SK-N-SH treated with all-trans-retinoic acid at 6 μM for 48 hours (cell line): ENCODE results near the gene ADO.
A peak's percentile ranks its signal among the peaks of the same experiment; 100 is the strongest.

Experiments
- ATAC-seq: fragments of 200-7000 bp; cut with Tn5 transposase; 3 replicates; pipeline ENCODE4 v1.9.1; 2020; ENCODE audit warnings: mild to moderate bottlenecking, moderate library complexity
- BACH2 ChIP-seq: fragments of 250-450 bp; sonication (Bioruptor Pico); IDR thresholded peaks from 2 replicates; pipeline ENCODE4 v1.9.0; 2021; ENCODE audit warnings: mild to moderate bottlenecking, borderline replicate concordance
- ESRRG ChIP-seq: fragments of 250-450 bp; sonication (Bioruptor Pico); IDR thresholded peaks from 2 replicates; pipeline ENCODE4 v1.6.1; 2021; ENCODE audit warnings: mild to moderate bottlenecking
- OSR1 ChIP-seq: fragments of 250-450 bp; sonication (Bioruptor Pico); IDR thresholded peaks from 2 replicates; pipeline ENCODE4 v1.8.0; 2022; ENCODE audit warnings: moderate library complexity, mild to moderate bottlenecking, inconsistent platforms
- RARB ChIP-seq: fragments of 250-450 bp; sonication (Bioruptor Pico); IDR thresholded peaks from 2 replicates; pipeline ENCODE4 v1.8.0; 2021; ENCODE audit warnings: mild to moderate bottlenecking, moderate library complexity
- SNAI2 ChIP-seq: fragments of 250-450 bp; sonication (Bioruptor Pico); IDR thresholded peaks from 2 replicates; pipeline ENCODE4 v1.5.0; 2020; ENCODE audit warnings: mild to moderate bottlenecking, moderate library complexity
- TCF4 ChIP-seq: fragments of 250-450 bp; sonication (Bioruptor Pico); IDR thresholded peaks from 2 replicates; pipeline ENCODE4 v1.8.0; 2021; ENCODE audit warnings: mild to moderate bottlenecking, moderate library complexity, borderline replicate concordance
- TOX ChIP-seq: fragments of 250-450 bp; sonication (Bioruptor Pico); IDR thresholded peaks from 2 replicates; pipeline ENCODE4 v1.8.0; 2021; ENCODE audit warnings: mild to moderate bottlenecking, moderate library complexity, borderline replicate concordance
- ZC3H10 ChIP-seq: fragments of 250-450 bp; sonication (Bioruptor Pico); IDR thresholded peaks from 2 replicates; pipeline ENCODE4 v1.5.1; 2021; ENCODE audit warnings: mild to moderate bottlenecking, moderate library complexity
- ZNF565 ChIP-seq: fragments of 450-650 bp; formaldehyde crosslinking; conservative IDR thresholded peaks from 2 replicates; pipeline ENCODE4 v1.5.0; 2020; ENCODE audit warnings: low read depth, mild to moderate bottlenecking, moderate library complexity
- ZNF70 ChIP-seq: fragments of 450-650 bp; formaldehyde crosslinking; IDR thresholded peaks from 2 replicates; pipeline ENCODE4 v1.5.0; 2020; ENCODE audit warnings: mild to moderate bottlenecking, moderate library complexity
- ZNF8 ChIP-seq: fragments of 450-650 bp; formaldehyde crosslinking; IDR thresholded peaks from 2 replicates; pipeline ENCODE4 v1.5.0; 2020; ENCODE audit warnings: mild to moderate bottlenecking, moderate library complexity
- TF ChIP-seq, protein P1 (sequence below): fragments of 250-450 bp; sonication (Bioruptor Pico); IDR thresholded peaks from 2 replicates; pipeline ENCODE4 v1.8.0; 2021; ENCODE audit warnings: low read depth, mild to moderate bottlenecking, moderate library complexity, borderline replicate concordance
- TF ChIP-seq, protein P2 (sequence below): fragments of 250-450 bp; sonication (Bioruptor Pico); IDR thresholded peaks from 2 replicates; pipeline ENCODE4 v1.5.1; 2021; ENCODE audit warnings: mild to moderate bottlenecking, moderate library complexity
- TF ChIP-seq, protein P3 (sequence below): fragments of 250-450 bp; sonication (Bioruptor Pico); IDR thresholded peaks from 2 replicates; pipeline ENCODE4 v1.5.1; 2020; ENCODE audit warnings: low read depth, mild to moderate bottlenecking, moderate library complexity
- TF ChIP-seq, protein P4 (sequence below): fragments of 250-450 bp; sonication (Bioruptor Pico); IDR thresholded peaks from 2 replicates; pipeline ENCODE4 v1.8.0; 2020; ENCODE audit warnings: mild to moderate bottlenecking, moderate library complexity, borderline replicate concordance
- TF ChIP-seq, protein P5 (sequence below): fragments of 250-450 bp; sonication (Bioruptor Pico); IDR thresholded peaks from 2 replicates; pipeline ENCODE4 v1.5.0; 2020; ENCODE audit warnings: mild to moderate bottlenecking, moderate library complexity

Gene ADO

DNA sequence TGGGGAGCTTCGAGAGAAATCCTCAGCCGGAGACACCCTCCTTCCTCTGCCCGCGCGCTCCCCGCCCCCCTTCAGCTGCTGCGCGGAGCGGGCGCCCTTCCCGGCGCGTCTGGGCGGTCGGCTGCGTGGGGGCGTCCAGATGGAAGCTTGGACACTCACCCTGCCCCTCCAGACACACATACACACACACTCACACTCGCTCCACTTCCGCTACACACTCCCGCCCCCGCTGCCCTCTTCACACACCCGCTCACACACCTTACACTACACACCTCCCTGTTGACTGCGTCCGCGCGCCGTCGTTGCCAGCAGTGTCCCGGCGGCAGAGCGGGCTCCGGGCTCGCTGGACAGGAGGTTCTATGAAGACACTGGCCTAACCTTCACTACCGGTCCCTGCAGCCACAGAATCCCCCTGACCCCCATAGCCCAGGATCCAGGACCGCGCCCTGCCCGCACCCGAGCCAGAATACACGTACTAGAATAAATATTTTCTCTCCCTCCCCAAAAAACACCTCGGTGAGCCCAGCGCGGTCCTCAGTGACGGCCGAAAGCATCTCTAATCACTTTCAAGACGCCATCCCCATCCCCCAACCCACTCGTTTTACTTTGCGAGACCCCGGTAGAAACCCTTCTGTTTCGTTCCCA, 12.7 kb downstream of the ADO start (continued):
- TF ChIP-seq, protein P1, sequence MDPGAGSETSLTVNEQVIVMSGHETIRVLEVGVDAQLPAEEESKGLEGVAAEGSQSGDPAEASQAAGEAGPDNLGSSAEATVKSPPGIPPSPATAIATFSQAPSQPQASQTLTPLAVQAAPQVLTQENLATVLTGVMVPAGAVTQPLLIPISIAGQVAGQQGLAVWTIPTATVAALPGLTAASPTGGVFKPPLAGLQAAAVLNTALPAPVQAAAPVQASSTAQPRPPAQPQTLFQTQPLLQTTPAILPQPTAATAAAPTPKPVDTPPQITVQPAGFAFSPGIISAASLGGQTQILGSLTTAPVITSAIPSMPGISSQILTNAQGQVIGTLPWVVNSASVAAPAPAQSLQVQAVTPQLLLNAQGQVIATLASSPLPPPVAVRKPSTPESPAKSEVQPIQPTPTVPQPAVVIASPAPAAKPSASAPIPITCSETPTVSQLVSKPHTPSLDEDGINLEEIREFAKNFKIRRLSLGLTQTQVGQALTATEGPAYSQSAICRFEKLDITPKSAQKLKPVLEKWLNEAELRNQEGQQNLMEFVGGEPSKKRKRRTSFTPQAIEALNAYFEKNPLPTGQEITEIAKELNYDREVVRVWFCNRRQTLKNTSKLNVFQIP (CRISPR knock-in tag) = no peak
- TF ChIP-seq BACH2 (CRISPR knock-in tag) (no peak), OSR1 (no peak), ZNF8 (no peak), TOX (CRISPR knock-in tag) (no peak), RARB (CRISPR knock-in tag) (no peak)
- TF ChIP-seq, protein P2, sequence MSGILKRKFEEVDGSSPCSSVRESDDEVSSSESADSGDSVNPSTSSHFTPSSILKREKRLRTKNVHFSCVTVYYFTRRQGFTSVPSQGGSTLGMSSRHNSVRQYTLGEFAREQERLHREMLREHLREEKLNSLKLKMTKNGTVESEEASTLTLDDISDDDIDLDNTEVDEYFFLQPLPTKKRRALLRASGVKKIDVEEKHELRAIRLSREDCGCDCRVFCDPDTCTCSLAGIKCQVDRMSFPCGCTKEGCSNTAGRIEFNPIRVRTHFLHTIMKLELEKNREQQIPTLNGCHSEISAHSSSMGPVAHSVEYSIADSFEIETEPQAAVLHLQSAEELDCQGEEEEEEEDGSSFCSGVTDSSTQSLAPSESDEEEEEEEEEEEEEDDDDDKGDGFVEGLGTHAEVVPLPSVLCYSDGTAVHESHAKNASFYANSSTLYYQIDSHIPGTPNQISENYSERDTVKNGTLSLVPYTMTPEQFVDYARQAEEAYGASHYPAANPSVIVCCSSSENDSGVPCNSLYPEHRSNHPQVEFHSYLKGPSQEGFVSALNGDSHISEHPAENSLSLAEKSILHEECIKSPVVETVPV = no peak

DNA sequence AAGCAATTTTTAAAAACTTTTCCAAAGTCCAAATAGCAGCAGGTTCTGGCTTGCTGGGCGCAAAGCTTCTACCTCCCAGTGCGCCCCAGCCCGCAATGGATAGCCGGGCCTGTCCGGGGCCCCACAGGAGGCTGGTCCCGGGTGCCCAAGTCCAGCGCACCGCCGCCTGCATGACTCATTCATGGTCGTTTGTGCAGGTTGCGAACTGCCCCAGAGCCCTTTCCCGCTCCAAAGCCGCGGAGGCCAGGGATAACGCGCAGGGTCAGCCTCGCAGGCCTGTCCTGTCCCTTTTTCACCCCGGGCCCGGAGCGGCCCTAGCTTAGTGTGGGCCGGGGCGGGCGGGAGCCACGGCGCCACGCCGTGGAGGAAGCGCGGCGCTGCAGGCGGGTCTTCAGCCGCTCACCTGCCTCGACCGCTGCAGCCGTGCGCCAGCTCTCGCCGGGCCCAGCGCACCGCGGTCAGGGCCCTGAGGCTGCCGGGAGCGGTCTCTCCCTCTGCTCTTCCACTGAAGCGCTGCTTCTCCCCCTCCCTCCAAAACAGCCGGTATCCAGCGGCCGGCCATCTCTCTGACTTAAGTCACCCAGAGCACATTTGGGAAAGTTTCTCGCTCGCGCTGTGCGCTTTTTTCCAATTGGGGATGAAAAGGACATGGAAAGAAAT, 13.4 kb downstream of the ADO start:
- peak; percentile 73 for ATAC-seq
- TF ChIP-seq TCF4 (CRISPR knock-in tag) = no peak
- no peak for TF ChIP-seq OSR1
- no peak for TF ChIP-seq ZC3H10 (CRISPR knock-in tag)
- TF ChIP-seq ZNF565 (CRISPR knock-in tag) = no peak
- TF ChIP-seq, protein P3, sequence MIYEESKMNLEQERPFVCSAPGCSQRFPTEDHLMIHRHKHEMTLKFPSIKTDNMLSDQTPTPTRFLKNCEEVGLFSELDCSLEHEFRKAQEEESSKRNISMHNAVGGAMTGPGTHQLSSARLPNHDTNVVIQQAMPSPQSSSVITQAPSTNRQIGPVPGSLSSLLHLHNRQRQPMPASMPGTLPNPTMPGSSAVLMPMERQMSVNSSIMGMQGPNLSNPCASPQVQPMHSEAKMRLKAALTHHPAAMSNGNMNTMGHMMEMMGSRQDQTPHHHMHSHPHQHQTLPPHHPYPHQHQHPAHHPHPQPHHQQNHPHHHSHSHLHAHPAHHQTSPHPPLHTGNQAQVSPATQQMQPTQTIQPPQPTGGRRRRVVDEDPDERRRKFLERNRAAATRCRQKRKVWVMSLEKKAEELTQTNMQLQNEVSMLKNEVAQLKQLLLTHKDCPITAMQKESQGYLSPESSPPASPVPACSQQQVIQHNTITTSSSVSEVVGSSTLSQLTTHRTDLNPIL (CRISPR knock-in tag) = no peak
- no peak for TF ChIP-seq RARB (CRISPR knock-in tag)
- no peak for TF ChIP-seq SNAI2 (CRISPR knock-in tag)
- TF ChIP-seq TOX (CRISPR knock-in tag) = no peak
- TF ChIP-seq, all 23 proteins: peak for 0

DNA sequence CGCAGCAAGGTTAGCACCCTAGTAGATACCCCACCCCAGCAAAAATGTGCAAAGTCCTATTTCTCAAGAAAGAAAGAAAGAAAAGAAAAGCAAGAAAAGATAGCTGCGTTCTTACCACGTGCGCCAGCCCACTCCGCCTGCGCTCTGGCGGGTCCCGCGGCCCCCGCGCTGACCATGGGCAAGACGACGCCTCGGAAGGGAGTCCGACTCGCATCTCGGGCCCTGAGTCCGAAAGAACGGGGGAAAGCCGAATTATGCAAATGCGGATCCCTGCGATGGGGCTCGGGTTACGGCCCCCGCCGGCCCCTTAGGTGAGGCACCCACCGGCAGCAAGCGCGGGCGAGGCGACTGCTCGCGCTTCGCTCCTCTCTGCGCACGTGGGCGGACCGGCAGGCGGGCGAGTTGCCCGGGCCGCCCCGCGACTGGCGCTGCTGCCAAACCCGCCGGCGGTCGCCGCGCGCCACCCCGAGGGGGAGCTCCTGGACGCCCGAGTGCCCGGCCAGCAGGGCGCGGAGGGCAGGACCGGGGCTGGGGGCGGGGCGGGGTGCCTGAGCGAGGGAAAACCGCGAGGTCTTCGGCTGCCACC, 14.0 kb downstream of the ADO start:
- ATAC-seq = no peak
- no peak for TF ChIP-seq OSR1
- TF ChIP-seq, protein P4, sequence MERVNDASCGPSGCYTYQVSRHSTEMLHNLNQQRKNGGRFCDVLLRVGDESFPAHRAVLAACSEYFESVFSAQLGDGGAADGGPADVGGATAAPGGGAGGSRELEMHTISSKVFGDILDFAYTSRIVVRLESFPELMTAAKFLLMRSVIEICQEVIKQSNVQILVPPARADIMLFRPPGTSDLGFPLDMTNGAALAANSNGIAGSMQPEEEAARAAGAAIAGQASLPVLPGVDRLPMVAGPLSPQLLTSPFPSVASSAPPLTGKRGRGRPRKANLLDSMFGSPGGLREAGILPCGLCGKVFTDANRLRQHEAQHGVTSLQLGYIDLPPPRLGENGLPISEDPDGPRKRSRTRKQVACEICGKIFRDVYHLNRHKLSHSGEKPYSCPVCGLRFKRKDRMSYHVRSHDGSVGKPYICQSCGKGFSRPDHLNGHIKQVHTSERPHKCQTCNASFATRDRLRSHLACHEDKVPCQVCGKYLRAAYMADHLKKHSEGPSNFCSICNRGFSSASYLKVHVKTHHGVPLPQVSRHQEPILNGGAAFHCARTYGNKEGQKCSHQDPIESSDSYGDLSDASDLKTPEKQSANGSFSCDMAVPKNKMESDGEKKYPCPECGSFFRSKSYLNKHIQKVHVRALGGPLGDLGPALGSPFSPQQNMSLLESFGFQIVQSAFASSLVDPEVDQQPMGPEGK (CRISPR knock-in tag) = no peak
- TF ChIP-seq, protein P1 (CRISPR knock-in tag) = no peak
- TF ChIP-seq ESRRG = no peak
- TF ChIP-seq, protein P5, sequence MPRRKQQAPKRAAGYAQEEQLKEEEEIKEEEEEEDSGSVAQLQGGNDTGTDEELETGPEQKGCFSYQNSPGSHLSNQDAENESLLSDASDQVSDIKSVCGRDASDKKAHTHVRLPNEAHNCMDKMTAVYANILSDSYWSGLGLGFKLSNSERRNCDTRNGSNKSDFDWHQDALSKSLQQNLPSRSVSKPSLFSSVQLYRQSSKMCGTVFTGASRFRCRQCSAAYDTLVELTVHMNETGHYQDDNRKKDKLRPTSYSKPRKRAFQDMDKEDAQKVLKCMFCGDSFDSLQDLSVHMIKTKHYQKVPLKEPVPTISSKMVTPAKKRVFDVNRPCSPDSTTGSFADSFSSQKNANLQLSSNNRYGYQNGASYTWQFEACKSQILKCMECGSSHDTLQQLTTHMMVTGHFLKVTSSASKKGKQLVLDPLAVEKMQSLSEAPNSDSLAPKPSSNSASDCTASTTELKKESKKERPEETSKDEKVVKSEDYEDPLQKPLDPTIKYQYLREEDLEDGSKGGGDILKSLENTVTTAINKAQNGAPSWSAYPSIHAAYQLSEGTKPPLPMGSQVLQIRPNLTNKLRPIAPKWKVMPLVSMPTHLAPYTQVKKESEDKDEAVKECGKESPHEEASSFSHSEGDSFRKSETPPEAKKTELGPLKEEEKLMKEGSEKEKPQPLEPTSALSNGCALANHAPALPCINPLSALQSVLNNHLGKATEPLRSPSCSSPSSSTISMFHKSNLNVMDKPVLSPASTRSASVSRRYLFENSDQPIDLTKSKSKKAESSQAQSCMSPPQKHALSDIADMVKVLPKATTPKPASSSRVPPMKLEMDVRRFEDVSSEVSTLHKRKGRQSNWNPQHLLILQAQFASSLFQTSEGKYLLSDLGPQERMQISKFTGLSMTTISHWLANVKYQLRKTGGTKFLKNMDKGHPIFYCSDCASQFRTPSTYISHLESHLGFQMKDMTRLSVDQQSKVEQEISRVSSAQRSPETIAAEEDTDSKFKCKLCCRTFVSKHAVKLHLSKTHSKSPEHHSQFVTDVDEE (CRISPR knock-in tag) = no peak
- TF ChIP-seq RARB (CRISPR knock-in tag) = no peak
- TF ChIP-seq, protein P2 = no peak
- no peak for TF ChIP-seq ZNF70 (CRISPR knock-in tag)
- no peak for TF ChIP-seq BACH2 (CRISPR knock-in tag)
